ENCODE results near the gene ACACA. TPM values are rescaled to one million over a fixed set of nuclear protein-coding genes. Genes with fewer than 3 reads are reported as not detected.

The ACACA gene
- total and polyA plus RNA-seq, 9 of the 15 experiments (the other 6 are each of a cell fraction or from before 2014, with no cell fraction given), result 35.9 to 135 (median 88.4) TPM

GRCh38 chr17:37067555-37068111, 339.0 kb downstream of the ACACA start (continued):
- TF ChIP-seq ZNF592 (IDR thresholded peaks at IDR 0.05), result no peak
- TF ChIP-seq HMGN3 (IDR thresholded peaks at IDR 0.05; ENCODE audit: borderline replicate concordance, extremely low read depth, insufficient read length, low read depth, low read length), result no peak
- TF ChIP-seq U2AF2 (optimal IDR thresholded peaks at IDR 0.05; ENCODE audit: low read depth, low read length), result no peak
- no peak for TF ChIP-seq COPS2 (conservative IDR thresholded peaks at IDR 0.05)
- no peak for TF ChIP-seq KLF10 (CRISPR knock-in tag; IDR thresholded peaks at IDR 0.05)
- TF ChIP-seq EP300 (IDR thresholded peaks at IDR 0.05; ENCODE audit: low read length), result peak; percentile 29; the same call in 1 of the 2 replicates
- no peak for TF ChIP-seq POLR2AphosphoS5 (IDR thresholded peaks at IDR 0.05; ENCODE audit: control insufficient read depth, insufficient read depth, low read depth, low read length)
- TF ChIP-seq ZC3H8 (IDR thresholded peaks at IDR 0.05), result no peak
- TF ChIP-seq E2F1 (CRISPR knock-in tag; IDR thresholded peaks at IDR 0.05), result no peak
- TF ChIP-seq GTF2A2 (tag; IDR thresholded peaks at IDR 0.05), result no peak
- TF ChIP-seq ZNF121 (CRISPR knock-in tag; conservative IDR thresholded peaks at IDR 0.05), result no peak
- no peak for TF ChIP-seq RBM34 (IDR thresholded peaks at IDR 0.05; ENCODE audit: borderline replicate concordance, insufficient read depth, low read length)
- no peak for TF ChIP-seq MYNN (IDR thresholded peaks at IDR 0.05)
- no peak for TF ChIP-seq MYNN (CRISPR knock-in tag; IDR thresholded peaks at IDR 0.05)
- TF ChIP-seq ZNF197 (CRISPR knock-in tag; IDR thresholded peaks at IDR 0.05; ENCODE audit: low read depth), result no peak
- no peak for TF ChIP-seq ETV1 (tag; conservative IDR thresholded peaks at IDR 0.05; ENCODE audit: low read depth)
- TF ChIP-seq PML (IDR thresholded peaks at IDR 0.05; ENCODE audit: low read length), result no peak
- TF ChIP-seq CREM (IDR thresholded peaks at IDR 0.05; ENCODE audit: low read depth), result peak; percentile 40; the same call in 1 of the 2 replicates
- TF ChIP-seq TBL1XR1 (IDR thresholded peaks at IDR 0.05; ENCODE audit: low read length in 2 of 2), result no peak
- no peak for TF ChIP-seq NFATC3 (IDR thresholded peaks at IDR 0.05)
- TF ChIP-seq CHAMP1 (IDR thresholded peaks at IDR 0.05), result no peak
- no peak for TF ChIP-seq MEF2A (IDR thresholded peaks at IDR 0.05; ENCODE audit: control insufficient read depth, low read depth, low read length)
- no peak for TF ChIP-seq SREBF1 (IDR thresholded peaks at IDR 0.05; ENCODE audit: borderline replicate concordance, low read depth, low read length)
- no peak for TF ChIP-seq CHD2 (IDR thresholded peaks at IDR 0.05; ENCODE audit: low read depth, low read length)

All from K562 (cell line).